GM12878 (cell line): Measurements from ENCODE around the gene RPLP2. TPM values are rescaled to one million over a fixed set of nuclear protein-coding genes. Genes with fewer than 3 reads are reported as not detected.
A peak's percentile ranks its signal among the peaks of the same experiment; 100 is the strongest.

Source experiments
- ATAC-seq: fragments of 200-7000 bp; cut with Tn5 transposase; 3 replicates; pipeline ENCODE4 v1.9.1; 2020; ENCODE audit warnings: mild to moderate bottlenecking, moderate library complexity
- BruUV-seq: library from RNA; stranded (reverse); fragments of 400-500 nt; replicated peaks from 2 replicates; lab custom pipeline; 2021; lab: Mats Ljungman, UMichigan
- CTCF ChIA-PET: fragments of 300-600 bp; sonication (Branson Sonifier 250); formaldehyde crosslinking; extraction: SDS; loops from one replicate; lab custom pipeline; 2021; ENCODE audit warnings: inconsistent platforms; lab: Yijun Ruan, JAX
- POLR2A ChIA-PET: fragments of 350-600 bp; formaldehyde crosslinking; extraction: SDS; loops from one replicate; lab custom pipeline; 2021; ENCODE audit warnings: inconsistent platforms; lab: Charles Lee
- RAD21 ChIA-PET: fragments of 300-600 bp; sonication (Branson Sonifier 250); formaldehyde crosslinking; loops from one replicate; lab custom pipeline; 2023; ENCODE audit warnings: antibody characterized with exemption; ENCODE audit not compliant: unreplicated experiment; lab: Charles Lee
- SMC1A ChIA-PET: fragments of 300-600 bp; sonication (Branson Sonifier 250); formaldehyde crosslinking; loops from one replicate; lab custom pipeline; 2023; ENCODE audit not compliant: unreplicated experiment, uncharacterized antibody; lab: Charles Lee
- DNase-seq: peaks from one replicate; pipeline ENCODE4 v3.0.0-alpha.2; 2011; ENCODE audit warnings: low read depth, low spot score
- FAIRE-seq: peaks from 3 replicates; lab custom pipeline; 2011; peaks lifted over from hg19 to GRCh38; lab: Jason Lieb, UNC
- H2AFZ ChIP-seq: 2 replicates; pipeline ENCODE4 v1.6.0; 2011; ENCODE audit warnings: low read depth, low read length, control low read depth; ENCODE audit not compliant: control insufficient read depth
- H3K27ac ChIP-seq: 2 replicates; pipeline ENCODE4 v1.5.1; 2011; ENCODE audit warnings: control low read depth; ENCODE audit not compliant: control insufficient read depth, insufficient read depth
- H3K27me3 ChIP-seq, 2 experiments: replicated peaks in 1 of 2; 2 replicates each; pipeline versions ENCODE4 v1.6.0 to v1.6.1; 2011; ENCODE audit warnings: low read length in 1 of 2; ENCODE audit not compliant: control insufficient read depth in 2 of 2, insufficient read depth in 2 of 2
- H3K36me3 ChIP-seq, 2 experiments: 2 replicates each; pipeline ENCODE4 v1.5.1; 2011; ENCODE audit warnings: low read length in 1 of 2; ENCODE audit not compliant: control insufficient read depth in 2 of 2, insufficient read depth in 2 of 2
- H3K4me1 ChIP-seq: 2 replicates; pipeline ENCODE4 v1.6.1; 2011; ENCODE audit warnings: mild to moderate bottlenecking, low read length, moderate library complexity, mixed read lengths; ENCODE audit not compliant: control insufficient read depth, insufficient read depth
- H3K4me2 ChIP-seq: 2 replicates; pipeline ENCODE4 v1.6.0; 2011; ENCODE audit warnings: control low read depth; ENCODE audit not compliant: control insufficient read depth, insufficient read depth
- H3K4me3 ChIP-seq: fragments of 200-600 bp; sonication (generic); 2 replicates; pipeline ENCODE4 v1.5.1; 2016
- H3K79me2 ChIP-seq: 2 replicates; pipeline ENCODE4 v1.6.0; 2011; ENCODE audit warnings: low read length; ENCODE audit not compliant: control insufficient read depth, insufficient read depth
- H3K9ac ChIP-seq: 2 replicates; pipeline ENCODE4 v1.8.0; 2011; ENCODE audit warnings: low read length, control low read depth, mixed read lengths; ENCODE audit not compliant: control insufficient read depth, insufficient read depth
- H3K9me3 ChIP-seq: replicated peaks from 3 replicates; pipeline ENCODE4 v1.5.1; 2011; ENCODE audit warnings: mild to moderate bottlenecking, low read length; ENCODE audit not compliant: control insufficient read depth, insufficient read depth
- H4K20me1 ChIP-seq: 2 replicates; pipeline ENCODE4 v1.6.0; 2011; ENCODE audit not compliant: control insufficient read depth, insufficient read depth
- BHLHE40 ChIP-seq, 2 experiments: fragments of 450-650 bp in 1 of 2; IDR thresholded peaks; 2 replicates each; pipeline ENCODE4 v1.6.1; 2011 to 2017; ENCODE audit warnings: low read depth in 2 of 2, borderline replicate concordance in 1 of 2, improper control_type of control experiment in 1 of 2, low read length in 1 of 2, mild to moderate bottlenecking in 1 of 2
- CHD1 ChIP-seq: IDR thresholded peaks from 2 replicates; pipeline ENCODE4 v1.6.1; 2012; ENCODE audit warnings: low read depth, low read length, improper control_type of control experiment
- CREB1 ChIP-seq: IDR thresholded peaks from 2 replicates; pipeline ENCODE4 v1.6.1; 2012; ENCODE audit warnings: low read depth, mild to moderate bottlenecking, inconsistent platforms
- CREM ChIP-seq: IDR thresholded peaks from 2 replicates; pipeline ENCODE4 v1.6.1; 2014; ENCODE audit warnings: antibody characterized with exemption, low read depth
- JUND ChIP-seq: IDR thresholded peaks from 2 replicates; pipeline ENCODE4 v1.6.1; 2012; ENCODE audit warnings: low read depth, mild to moderate bottlenecking, low read length, improper control_type of control experiment, moderate library complexity
- NFYA ChIP-seq: IDR thresholded peaks from 2 replicates; pipeline ENCODE4 v1.6.1; 2011; ENCODE audit warnings: low read depth, mild to moderate bottlenecking, low read length, improper control_type of control experiment, borderline replicate concordance
- POLR2A ChIP-seq: IDR thresholded peaks from 2 replicates; pipeline ENCODE4 v1.6.1; 2011; ENCODE audit warnings: low read depth, mild to moderate bottlenecking, low read length
- POU2F2 ChIP-seq: IDR thresholded peaks from 3 replicates; pipeline ENCODE4 v1.6.1; 2011; ENCODE audit warnings: low read depth, mild to moderate bottlenecking, low read length, borderline replicate concordance
- SIX5 ChIP-seq: IDR thresholded peaks from 2 replicates; pipeline ENCODE4 v1.6.1; 2011; ENCODE audit warnings: mild to moderate bottlenecking, low read depth, low read length, moderate library complexity; ENCODE audit not compliant: severe bottlenecking
- SMAD5 ChIP-seq: IDR thresholded peaks from 2 replicates; pipeline ENCODE4 v1.6.1; 2016; ENCODE audit warnings: antibody characterized with exemption, low read depth
- SMARCA5 ChIP-seq: fragments of 450-650 bp; IDR thresholded peaks from 2 replicates; pipeline ENCODE4 v1.6.1; 2017; ENCODE audit warnings: mild to moderate bottlenecking
- SREBF2 ChIP-seq: IDR thresholded peaks from 2 replicates; pipeline ENCODE4 v1.6.1; 2012; ENCODE audit warnings: mild to moderate bottlenecking, low read length
- TBL1XR1 ChIP-seq: IDR thresholded peaks from 2 replicates; pipeline ENCODE4 v1.6.1; 2012; ENCODE audit warnings: low read depth, low read length, improper control_type of control experiment
- YY1 ChIP-seq: IDR thresholded peaks from 2 replicates; pipeline ENCODE4 v1.6.1; 2011; ENCODE audit warnings: low read depth, mild to moderate bottlenecking, low read length
- ZNF207 ChIP-seq: fragments of 450-650 bp; IDR thresholded peaks from 2 replicates; pipeline ENCODE4 v1.6.1; 2014; ENCODE audit warnings: antibody characterized with exemption, mild to moderate bottlenecking, borderline replicate concordance
- WGBS: methylation state at CpG from one replicate; pipeline ENCODE4 v1.1.6; 2016; ENCODE audit warnings: low lambda C conversion rate; ENCODE audit not compliant: insufficient replicate concordance, insufficient coverage; ENCODE audit errors: missing lambda C conversion rate; 5-methylcytosine and 5-hydroxymethylcytosine counted together
- in situ Hi-C: fragments of 300-500 bp; cut with MboI; formaldehyde crosslinking; loops from 9 replicates; pipeline ENCODE4 v1.14.3; 2018; ENCODE audit warnings: mixed read lengths
- intact Hi-C: fragments of 100-400 bp; cut with micrococcal nuclease; formaldehyde crosslinking; loops from one replicate; pipeline ENCODE4 v1.14.2; 2022; ENCODE audit not compliant: unreplicated experiment
- polyA plus RNA-seq, 11 experiments: library from polyadenylated mRNA; depleted of rRNA in 4 of 11; unstranded in 6 of 11; stranded (reverse) in 5 of 11; fragments of >200 nt; fragmentation: Nextera tagmentation in 4 of 11; fragmentation: Illumina TruSeq in 1 of 11; extraction: Ambion mirVana in 4 of 11; extraction: Trizol in 1 of 11; gene quantifications; 1 replicate in 1 of 11; 2 replicates in 10 of 11; pipeline versions ENCODE4 v1.2.1 to v1.2.3, GENCODE V29; 2011 to 2016; ENCODE audit warnings: inconsistent platforms in 2 of 11, missing spikeins in 2 of 11, low read depth in 1 of 11
- total RNA-seq, 4 experiments: library from RNA; depleted of rRNA in 3 of 4; stranded (reverse); fragments of >200 nt in 3 of 4; fragmentation: Illumina TruSeq in 1 of 4; extraction: Trizol in 1 of 4; gene quantifications; 2 replicates each; pipeline versions ENCODE4 v1.2.1 to v1.2.3, GENCODE V29; 2013 to 2021
- TF ChIP-seq, protein P1 (sequence below): fragments of 450-650 bp; IDR thresholded peaks from 2 replicates; pipeline ENCODE4 v1.6.1; 2014; ENCODE audit warnings: mild to moderate bottlenecking
- TF ChIP-seq, protein P2 (sequence below): fragments of 450-650 bp; formaldehyde crosslinking; IDR thresholded peaks from 2 replicates; pipeline ENCODE4 v1.4.0; 2022; ENCODE audit warnings: mild to moderate bottlenecking, moderate library complexity

Gene RPLP2
- total and polyA plus RNA-seq, 10 of the 15 experiments (the other 5 are each of a cell fraction or from before 2014, with no cell fraction given), result 488 to 3,558 (median 1,481) TPM

DNA sequence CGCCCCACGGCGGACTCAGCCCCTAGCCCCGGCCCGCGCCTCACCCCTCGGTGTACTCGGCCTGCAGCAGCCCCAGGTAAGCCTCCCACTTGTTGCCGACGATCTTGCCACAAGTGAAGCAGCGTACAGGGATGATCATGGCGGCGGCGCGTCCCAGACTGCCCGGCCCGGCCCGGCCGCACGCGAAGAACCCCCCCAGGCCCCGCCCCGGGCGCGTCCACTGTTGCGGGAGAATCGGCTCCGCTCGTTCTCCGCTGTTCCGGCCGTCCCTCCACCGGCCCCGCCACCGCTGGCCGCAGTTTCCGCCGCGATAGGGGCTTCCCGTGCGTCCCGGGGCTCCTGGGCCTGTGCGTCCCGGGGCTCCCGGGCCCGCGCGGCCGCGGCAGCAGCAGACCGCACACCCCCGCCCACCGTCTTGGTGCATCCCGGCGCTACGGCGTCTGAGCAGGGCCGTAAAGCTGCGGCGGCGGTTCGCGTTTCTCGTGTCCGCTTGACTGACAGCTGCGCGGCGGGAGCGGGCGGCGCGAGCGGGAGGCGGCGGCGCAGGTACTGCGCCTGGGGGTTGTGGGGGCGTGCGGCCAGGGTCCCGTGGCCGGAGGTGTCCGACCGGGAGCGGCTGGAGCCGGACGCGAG is 32.7 kb downstream of the RPLP2 start, which contains the start of the genes POLR2L and TSPAN4:
POLR2L (minus strand) TSS at position 160 of the 633 bp plus-strand sequence; CDS start at position 139, 21 bp downstream.
TSPAN4 (plus strand) TSS at position 483 of the 633 bp plus-strand sequence. CDS start 7,453 bp downstream, outside the sequence.
- ATAC-seq, result peak; percentile 76
- intact Hi-C loops (loop anchor here (5.0 kb wide), 1 partner anchor 70 kb away; the partner anchor contains the start of gene CHID1), in situ Hi-C loops (loop anchor here (10.0 kb wide), 2 partner anchors 212 to 1012 kb away; partner anchors contain the start of gene LSP1)
- BruUV-seq, result no TSS peak
- Histone ChIP-seq H4K20me1 (no peaks in the 10 kb centered on the region; the same call in 1 of the 2 replicates), H3K9ac (peak within 1 kb of the TSS; percentile 91), H3K4me2 (peak within 1 kb of the TSS; percentile 95), H3K27ac (peak within 1 kb of the TSS; percentile 90), H3K9me3 (no peaks in the 10 kb centered on the region), H3K36me3 (peaks cover 0 to 21% of the 10 kb centered on the region in 2 experiments; a peak in 2 of 4 replicates), H3K79me2 (peaks cover 20% of the 10 kb centered on the region), H3K4me3 (peak within 1 kb of the TSS; percentile 96), H3K4me1 (peaks cover 15% of the 10 kb centered on the region), H3K27me3 (no peaks in the 10 kb centered on the region), H2AFZ (peak within 1 kb of the TSS; percentile 98)
- SMC1A ChIA-PET, result interaction anchor here (1.4 kb wide), 2 partner anchors 22 to 86 kb away, joined by 4 to 5 read pairs; no protein-coding TSS in a partner anchor
- no peak for DNase-seq
- WGBS, result 1% methylated on average over 73 of the region's 87 CpGs
- peak; percentile 68 for FAIRE-seq
- RAD21 ChIA-PET, result interaction anchor here (1.1 to 1.7 kb wide), 3 partner anchors 8 to 33 kb away, joined by 3 to 9 read pairs (median 8); partner anchors contain the start of genes CD151 and RPLP2
- CTCF ChIA-PET, result interaction anchor here (0.9 to 1.4 kb wide), 2 partner anchors 23 to 45 kb away, joined by 4 read pairs; partner anchors contain the start of gene PNPLA2
- POLR2A ChIA-PET, result interaction anchor here (0.9 to 4.0 kb wide), 7 partner anchors 7 to 149 kb away, joined by 3 to 21 read pairs (median 5); partner anchors contain the start of gene RPLP2
- TF ChIP-seq POU2F2 (peak; percentile 93), TBL1XR1 (0 out of 2 replicates have a peak, but pooled peaks have one; percentile 7), SMAD5 (peak; percentile 92), YY1 (peak; percentile 94), CREM (0 out of 2 replicates have a peak, but pooled peaks have one; percentile 23), CHD1 (peak; percentile 98), SIX5 (peak; percentile 60), POLR2A (peak; percentile 100), SREBF2 (no peak), SMARCA5 (peak; percentile 74; the same call in 1 of the 2 replicates), ZNF207 (peak; percentile 100), NFYA (no peak), CREB1 (0 out of 2 replicates have a peak, but pooled peaks have one; percentile 11), BHLHE40 (IDR thresholded peaks at IDR 0.05; ENCODE audit: borderline replicate concordance in 1 of 2, low read depth in 2 of 2, low read length in 1 of 2) (peak; percentile 96 to 100), JUND (peak; percentile 99)
- TF ChIP-seq, protein P1, sequence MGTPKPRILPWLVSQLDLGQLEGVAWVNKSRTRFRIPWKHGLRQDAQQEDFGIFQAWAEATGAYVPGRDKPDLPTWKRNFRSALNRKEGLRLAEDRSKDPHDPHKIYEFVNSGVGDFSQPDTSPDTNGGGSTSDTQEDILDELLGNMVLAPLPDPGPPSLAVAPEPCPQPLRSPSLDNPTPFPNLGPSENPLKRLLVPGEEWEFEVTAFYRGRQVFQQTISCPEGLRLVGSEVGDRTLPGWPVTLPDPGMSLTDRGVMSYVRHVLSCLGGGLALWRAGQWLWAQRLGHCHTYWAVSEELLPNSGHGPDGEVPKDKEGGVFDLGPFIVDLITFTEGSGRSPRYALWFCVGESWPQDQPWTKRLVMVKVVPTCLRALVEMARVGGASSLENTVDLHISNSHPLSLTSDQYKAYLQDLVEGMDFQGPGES, result peak; percentile 60; the same call in 1 of the 2 replicates
- TF ChIP-seq, protein P2, sequence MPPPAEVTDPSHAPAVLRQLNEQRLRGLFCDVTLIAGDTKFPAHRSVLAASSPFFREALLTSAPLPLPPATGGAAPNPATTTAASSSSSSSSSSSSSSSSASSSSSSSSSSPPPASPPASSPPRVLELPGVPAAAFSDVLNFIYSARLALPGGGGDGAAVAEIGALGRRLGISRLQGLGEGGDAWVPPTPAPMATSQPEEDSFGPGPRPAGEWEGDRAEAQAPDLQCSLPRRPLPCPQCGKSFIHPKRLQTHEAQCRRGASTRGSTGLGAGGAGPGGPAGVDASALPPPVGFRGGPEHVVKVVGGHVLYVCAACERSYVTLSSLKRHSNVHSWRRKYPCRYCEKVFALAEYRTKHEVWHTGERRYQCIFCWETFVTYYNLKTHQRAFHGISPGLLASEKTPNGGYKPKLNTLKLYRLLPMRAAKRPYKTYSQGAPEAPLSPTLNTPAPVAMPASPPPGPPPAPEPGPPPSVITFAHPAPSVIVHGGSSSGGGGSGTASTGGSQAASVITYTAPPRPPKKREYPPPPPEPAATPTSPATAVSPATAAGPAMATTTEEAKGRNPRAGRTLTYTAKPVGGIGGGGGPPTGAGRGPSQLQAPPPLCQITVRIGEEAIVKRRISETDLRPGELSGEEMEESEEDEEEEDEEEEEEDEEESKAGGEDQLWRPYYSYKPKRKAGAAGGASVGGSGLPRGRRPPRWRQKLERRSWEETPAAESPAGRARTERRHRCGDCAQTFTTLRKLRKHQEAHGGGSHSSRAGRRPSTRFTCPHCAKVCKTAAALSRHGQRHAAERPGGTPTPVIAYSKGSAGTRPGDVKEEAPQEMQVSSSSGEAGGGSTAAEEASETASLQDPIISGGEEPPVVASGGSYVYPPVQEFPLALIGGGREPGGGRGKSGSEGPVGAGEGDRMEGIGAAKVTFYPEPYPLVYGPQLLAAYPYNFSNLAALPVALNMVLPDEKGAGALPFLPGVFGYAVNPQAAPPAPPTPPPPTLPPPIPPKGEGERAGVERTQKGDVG (CRISPR knock-in tag), result no peak
